A549 (cell line): ENCODE measurements around the gene GYG2. TPM values are rescaled to one million over a fixed set of nuclear protein-coding genes. Genes with fewer than 3 reads are reported as not detected.
A peak's percentile ranks its signal among the peaks of the same experiment; 100 is the strongest.

Experiments
- ATAC-seq, 2 experiments: fragments of 200-7000 bp in 1 of 2; fragments of >200 bp in 1 of 2; cut with Nextera tagmentation in 1 of 2; cut with Tn5 transposase in 1 of 2; 3 replicates each; pipeline versions ENCODE4 v1.8.0 to v1.9.1; 2018 to 2020; ENCODE audit warnings: mild to moderate bottlenecking in 1 of 2, moderate library complexity in 1 of 2
- CTCF ChIA-PET: fragments of 300-600 bp; sonication (Branson Sonifier 250); formaldehyde crosslinking; extraction: SDS; loops from one replicate; lab custom pipeline; 2021; ENCODE audit warnings: antibody characterized with exemption, inconsistent platforms; lab: Yijun Ruan, JAX
- POLR2A ChIA-PET: fragments of 350-600 bp; formaldehyde crosslinking; extraction: SDS; loops from one replicate; lab custom pipeline; 2021; ENCODE audit warnings: antibody characterized with exemption, inconsistent platforms; lab: Yijun Ruan, JAX
- DNase-seq, 2 experiments: peaks; one replicate each; pipeline versions ENCODE4 v3.0.0 to v3.0.0-alpha.2; 2011 to 2016; ENCODE audit warnings: low read depth in 1 of 2, low spot score in 1 of 2
- FAIRE-seq: peaks from 2 replicates; lab custom pipeline; 2011; peaks lifted over from hg19 to GRCh38; lab: Jason Lieb, UNC
- H3K27ac ChIP-seq, 2 experiments: fragments of >200 bp; sonication (Bioruptor Twin); formaldehyde crosslinking; 3 replicates each; pipeline ENCODE4 v1.5.1; 2016 to 2017
- H3K4me1 ChIP-seq: fragments of >200 bp; sonication (Bioruptor Twin); formaldehyde crosslinking; 3 replicates; pipeline ENCODE4 v1.6.1; 2016
- H3K4me2 ChIP-seq: fragments of >200 bp; sonication (Bioruptor Twin); formaldehyde crosslinking; 3 replicates; pipeline ENCODE4 v1.6.1; 2016
- H3K4me3 ChIP-seq: fragments of >200 bp; sonication (Bioruptor Twin); formaldehyde crosslinking; 3 replicates; pipeline ENCODE4 v1.5.1; 2016
- H3K9me3 ChIP-seq: fragments of >200 bp; sonication (Bioruptor Twin); formaldehyde crosslinking; 3 replicates; pipeline ENCODE4 v1.6.1; 2016
- ATOH8 ChIP-seq: fragments of 250-450 bp; sonication (Bioruptor Pico); IDR thresholded peaks from 2 replicates; pipeline ENCODE4 v1.5.0; 2020; ENCODE audit warnings: low read depth, mild to moderate bottlenecking, moderate library complexity
- CBX8 ChIP-seq: fragments of 200-600 bp; sonication (generic); IDR thresholded peaks from 2 replicates; pipeline ENCODE4 v1.6.1; 2016
- CEBPB ChIP-seq, 2 experiments: fragments of >200 bp in 1 of 2; sonication (Bioruptor Twin) in 1 of 2; formaldehyde crosslinking in 1 of 2; IDR thresholded peaks; 2 replicates each; pipeline ENCODE4 v1.6.1; 2012 to 2016
- CHD4 ChIP-seq: fragments of 200-600 bp; sonication (generic); IDR thresholded peaks from 2 replicates; pipeline ENCODE4 v1.6.1; 2016; ENCODE audit warnings: antibody characterized with exemption, mild to moderate bottlenecking, borderline replicate concordance
- ELK1 ChIP-seq: fragments of 150-350 bp; IDR thresholded peaks from 2 replicates; pipeline ENCODE4 v1.6.1; 2014; ENCODE audit warnings: low read depth, mild to moderate bottlenecking, low read length
- EP300 ChIP-seq, 2 experiments: fragments of >200 bp; sonication (Bioruptor Twin); formaldehyde crosslinking; IDR thresholded peaks; 2 replicates in 1 of 2; 3 replicates in 1 of 2; pipeline ENCODE4 v1.6.1; 2016 to 2017
- ESRRA ChIP-seq: fragments of 150-350 bp; IDR thresholded peaks from 2 replicates; pipeline ENCODE4 v1.6.1; 2014; ENCODE audit warnings: mild to moderate bottlenecking, low read length, borderline replicate concordance
- FOSL2 ChIP-seq, 2 experiments: fragments of 450-650 bp in 1 of 2; fragments of >200 bp in 1 of 2; sonication (Bioruptor Twin) in 1 of 2; formaldehyde crosslinking; IDR thresholded peaks; 2 replicates each; pipeline versions ENCODE4 v1.5.0 to v1.6.1; 2016 to 2020; ENCODE audit warnings: mild to moderate bottlenecking in 1 of 2, moderate library complexity in 1 of 2
- FOXS1 ChIP-seq: fragments of 250-450 bp; sonication (Bioruptor Pico); IDR thresholded peaks from 2 replicates; pipeline ENCODE4 v1.5.0; 2020; ENCODE audit warnings: mild to moderate bottlenecking, moderate library complexity
- HEYL ChIP-seq: fragments of 250-450 bp; sonication (Bioruptor Pico); IDR thresholded peaks from 2 replicates; pipeline ENCODE4 v1.8.0; 2021; ENCODE audit warnings: mild to moderate bottlenecking, moderate library complexity
- HMGXB4 ChIP-seq: fragments of 250-450 bp; sonication (Bioruptor Pico); IDR thresholded peaks from 2 replicates; pipeline ENCODE4 v1.5.0; 2021; ENCODE audit warnings: mild to moderate bottlenecking, moderate library complexity, borderline replicate concordance
- KDM5A ChIP-seq: fragments of 200-600 bp; sonication (generic); IDR thresholded peaks from 2 replicates; pipeline ENCODE4 v1.6.1; 2016; ENCODE audit warnings: antibody characterized with exemption, mild to moderate bottlenecking
- MAFK ChIP-seq: fragments of 450-650 bp; IDR thresholded peaks from 2 replicates; pipeline ENCODE4 v1.6.1; 2014; ENCODE audit not compliant: partially characterized antibody
- MAX ChIP-seq: IDR thresholded peaks from 2 replicates; pipeline ENCODE4 v1.6.1; 2012
- MAZ ChIP-seq: fragments of 150-350 bp; IDR thresholded peaks from 2 replicates; pipeline ENCODE4 v1.6.1; 2014; ENCODE audit warnings: antibody characterized with exemption, low read depth, low read length, borderline replicate concordance
- PHF8 ChIP-seq: fragments of 200-600 bp; sonication (generic); IDR thresholded peaks from 2 replicates; pipeline ENCODE4 v1.6.1; 2016; ENCODE audit warnings: low read depth, mild to moderate bottlenecking, antibody characterized with exemption, moderate library complexity, borderline replicate concordance
- POLR2AphosphoS2 ChIP-seq: conservative IDR thresholded peaks from 2 replicates; pipeline ENCODE4 v1.6.1; 2012; ENCODE audit warnings: low read length, improper control_type of control experiment, inconsistent platforms
- RNF2 ChIP-seq: fragments of 200-600 bp; sonication (generic); IDR thresholded peaks from 2 replicates; pipeline ENCODE4 v1.6.1; 2016; ENCODE audit warnings: low read depth, mild to moderate bottlenecking, antibody characterized with exemption, moderate library complexity, borderline replicate concordance
- TFCP2L1 ChIP-seq: fragments of 250-450 bp; sonication (Bioruptor Pico); IDR thresholded peaks from 2 replicates; pipeline ENCODE4 v1.5.0; 2021; ENCODE audit warnings: mild to moderate bottlenecking
- TP53 ChIP-seq: fragments of 250-450 bp; sonication (Bioruptor Pico); IDR thresholded peaks from 2 replicates; pipeline ENCODE4 v1.5.0; 2021; ENCODE audit warnings: mild to moderate bottlenecking, moderate library complexity
- USF2 ChIP-seq: fragments of 450-650 bp; IDR thresholded peaks from 2 replicates; pipeline ENCODE4 v1.6.1; 2014; ENCODE audit warnings: antibody characterized with exemption
- ZC3H11A ChIP-seq: fragments of 450-650 bp; IDR thresholded peaks from 2 replicates; pipeline ENCODE4 v1.6.1; 2014; ENCODE audit warnings: antibody characterized with exemption, mild to moderate bottlenecking
- ZFP36 ChIP-seq: fragments of 450-650 bp; IDR thresholded peaks from 2 replicates; pipeline ENCODE4 v1.6.1; 2014; ENCODE audit warnings: borderline replicate concordance; ENCODE audit not compliant: partially characterized antibody
- ZNF302 ChIP-seq: fragments of 250-450 bp; sonication (Bioruptor Pico); IDR thresholded peaks from 2 replicates; pipeline ENCODE4 v1.9.0; 2021; ENCODE audit warnings: inconsistent platforms, mild to moderate bottlenecking, moderate library complexity
- ZSCAN20 ChIP-seq: fragments of 250-450 bp; sonication (Bioruptor Pico); IDR thresholded peaks from 2 replicates; pipeline ENCODE4 v1.8.0; 2022; ENCODE audit warnings: mild to moderate bottlenecking, moderate library complexity
- WGBS: methylation state at CpG from one replicate; pipeline ENCODE4 v1.1.6; 2017; ENCODE audit errors: missing lambda C conversion rate; 5-methylcytosine and 5-hydroxymethylcytosine counted together
- polyA plus RNA-seq, 4 experiments: library from polyadenylated mRNA; depleted of rRNA in 3 of 4; stranded (reverse); fragments of >200 nt; fragmentation: RNase III in 1 of 4; extraction: RNeasy Plus Mini Kit Qiagen cat#74134 plus additional on column Dnase treatment in 1 of 4; gene quantifications; 2 replicates in 3 of 4; 3 replicates in 1 of 4; pipeline ENCODE4 v1.2.3, GENCODE V29; 2011 to 2017

Gene GYG2
- polyA plus RNA-seq, 2 of the 4 experiments (the other 2 are of a cell fraction) = 12.7 to 14.3 TPM

- TF ChIP-seq PHF8 (peak; percentile 92), TFCP2L1 (peak; percentile 90; the same call in 1 of the 2 replicates), ZNF302 (CRISPR knock-in tag) (no peak), ELK1 (no peak), ZSCAN20 (CRISPR knock-in tag) (no peak), ZFP36 (no peak), KDM5A (no peak), TP53 (CRISPR knock-in tag) (peak; percentile 86), CBX8 (no peak), ATOH8 (CRISPR knock-in tag) (no peak), MAFK (no peak)
Observed at GRCh38 chrX:2928583-2929434, 100.1 kb downstream of the GYG2 start, which contains the start of gene ARSD (continued).

- 98% methylated on average over 2 of the region's 2 CpGs for WGBS
- POLR2A ChIA-PET = no interaction called here
- DNase-seq = no peak
- CTCF ChIA-PET = no interaction called here
- no peak for FAIRE-seq
- TF ChIP-seq POLR2AphosphoS2 (no peak), FOXS1 (no peak), CEBPB (IDR thresholded peaks at IDR 0.05) (no peak)
- H3K27ac ChIP-seq = no peak overlapping the region
- H3K9me3 ChIP-seq = peaks cover 6% of the 10 kb centered on the region; the same call in 1 of the 3 replicates
- H3K4me1 ChIP-seq = peaks cover 7% of the 10 kb centered on the region; the same call in 2 of the 3 replicates
- ATAC-seq = no peak
- no peak overlapping the region for H3K4me2 ChIP-seq
- H3K4me3 ChIP-seq = no peak overlapping the region
Observed at GRCh38 chrX:2931155-2931554, 102.4 kb downstream of the GYG2 start.

GRCh38 chrX:2931612-2932011, 102.9 kb downstream of the GYG2 start:
- no peak for ATAC-seq
- WGBS = 96% methylated on average over 4 of the region's 4 CpGs
- CTCF ChIA-PET = no interaction called here

More at GRCh38 chrX:2931612-2932011, 102.9 kb downstream of the GYG2 start:
- POLR2A ChIA-PET = no interaction called here
- H3K4me3 ChIP-seq = no peak overlapping the region
- no peak overlapping the region for H3K27ac ChIP-seq
- DNase-seq = no peak
- TF ChIP-seq ZC3H11A = no peak
- TF ChIP-seq HMGXB4 (CRISPR knock-in tag) = no peak
- no peak for TF ChIP-seq MAX
- TF ChIP-seq HEYL = no peak
- no peak for TF ChIP-seq CHD4
- no peak for TF ChIP-seq ESRRA
- TF ChIP-seq POLR2AphosphoS2 = no peak
- TF ChIP-seq CBX8 = no peak
- TF ChIP-seq MAZ = no peak
- TF ChIP-seq FOSL2 (IDR thresholded peaks at IDR 0.05) = no peak
- no peak for TF ChIP-seq FOSL2 (CRISPR knock-in tag; IDR thresholded peaks at IDR 0.05)
- TF ChIP-seq RNF2 = no peak
- TF ChIP-seq USF2 = no peak
- TF ChIP-seq FOXS1 = no peak
- no peak for TF ChIP-seq EP300 (IDR thresholded peaks at IDR 0.05)
- TF ChIP-seq, all 56 proteins: peak for 0
- Histone ChIP-seq H3K4me1 (peaks cover 7% of the 10 kb centered on the region; the same call in 2 of the 3 replicates), H3K4me2 (no peak overlapping the region), H3K9me3 (peaks cover 6% of the 10 kb centered on the region; the same call in 1 of the 3 replicates)
- FAIRE-seq = no peak
